GM18502 (cell line): Measurements from ENCODE around the gene CDK2.

Experiments used
- ATAC-seq: cut with Tn5 transposase; IDR thresholded peaks from one replicate; pipeline ENCODE4 v1.9.1; 2021; ENCODE audit warnings: mild to moderate bottlenecking; ENCODE audit not compliant: unreplicated experiment, poor library complexity

CDK2 gene

GRCh38 chr12:55935738-55936151 lies 30.9 kb upstream of the CDK2 start:
- no peak for ATAC-seq

- no peak for ATAC-seq
Measured at GRCh38 chr12:55937981-55938380, 28.6 kb upstream of the CDK2 start.

GRCh38 chr12:55938826-55939501 lies 27.7 kb upstream of the CDK2 start:
- ATAC-seq, result no peak

GRCh38 chr12:55940065-55940732 lies 26.4 kb upstream of the CDK2 start:
- peak; percentile 97 for ATAC-seq

- ATAC-seq, result no peak
Measured at GRCh38 chr12:55942055-55942454, 24.6 kb upstream of the CDK2 start.

GRCh38 chr12:55942577-55943136 lies 24.0 kb upstream of the CDK2 start:
- ATAC-seq, result no peak

GRCh38 chr12:55946553-55946952 lies 20.1 kb upstream of the CDK2 start:
- ATAC-seq, result no peak

GRCh38 chr12:55955344-55955743 lies 11.3 kb upstream of the CDK2 start:
- ATAC-seq, result no peak

- ATAC-seq, result no peak
Measured at GRCh38 chr12:55955800-55956508, 10.7 kb upstream of the CDK2 start.

GRCh38 chr12:55957106-55957859 lies 9.3 kb upstream of the CDK2 start:
- no peak for ATAC-seq

- ATAC-seq, result no peak
Measured at GRCh38 chr12:55963760-55964159, 2.9 kb upstream of the CDK2 start.

GRCh38 chr12:55965240-55965639 lies 1.4 kb upstream of the CDK2 start:
- ATAC-seq, result no peak

- ATAC-seq, result no peak
Measured at GRCh38 chr12:55965941-55966407, 656 bp upstream of the CDK2 start, which contains the start of gene PMEL. TSS of gene PMEL (minus strand) at chr12:55966042. CDS start at chr12:55966011, 31 bp downstream.

GRCh38 chr12:55969356-55969755 lies 2.7 kb downstream of the CDK2 start:
- no peak for ATAC-seq

GRCh38 chr12:55970775-55971174 lies 4.1 kb downstream of the CDK2 start:
- ATAC-seq, result no peak

GRCh38 chr12:55972042-55972441 lies 5.4 kb downstream of the CDK2 start:
- ATAC-seq, result no peak

GRCh38 chr12:55972456-55972855 lies 5.8 kb downstream of the CDK2 start:
- no peak for ATAC-seq

- no peak for ATAC-seq
Measured at GRCh38 chr12:55972911-55973598, 6.4 kb downstream of the CDK2 start.

GRCh38 chr12:55973599-55974307 lies 7.1 kb downstream of the CDK2 start, which contains the start of gene RAB5B:
TSS of gene RAB5B (plus strand) at chr12:55974078. CDS start at chr12:55986961, 12,883 bp downstream.
- peak; percentile 92 for ATAC-seq
